Ovary (tissue), 9 donors: ENCODE measurements around the gene SHBG. TPM values are rescaled to one million over a fixed set of nuclear protein-coding genes. Genes with fewer than 3 reads are reported as not detected.
"Not testable (repeated sequence)": the region's sequence is repeated elsewhere in the genome, so short reads cannot be mapped to it uniquely, and the experiment has no call there.

ENCODE experiments used
- DNase-seq, 5 donors: peaks; one replicate each; pipeline ENCODE4 v3.0.0-alpha.2; 2019 to 2020
- H3K27ac ChIP-seq, 2 donors: fragments of 200-600 bp; one replicate each; pipeline versions ENCODE4 v1.5.1 to v1.8.0; 2019 to 2022
- H3K27me3 ChIP-seq: fragments of 200-600 bp; one replicate; pipeline ENCODE4 v1.8.0; 2022
- H3K36me3 ChIP-seq: fragments of 200-600 bp; sonication (generic); one replicate; pipeline ENCODE4 v1.5.1; 2019
- H3K4me1 ChIP-seq: one replicate; pipeline ENCODE4 v1.8.1; 2013; ENCODE audit warnings: mild to moderate bottlenecking, moderate library complexity; ENCODE audit not compliant: insufficient read depth
- H3K4me3 ChIP-seq: fragments of 200-600 bp; sonication (generic); one replicate; pipeline ENCODE4 v1.5.1; 2017
- H3K9me3 ChIP-seq, 2 donors: fragments of 200-600 bp in 1 of 2; sonication (generic) in 1 of 2; one replicate each; pipeline versions ENCODE4 v1.5.1 to v1.8.1; 2013 to 2019; ENCODE audit warnings: mild to moderate bottlenecking in 1 of 2, moderate library complexity in 1 of 2
- EP300 ChIP-seq: sonication (generic); formaldehyde crosslinking; IDR thresholded peaks from one replicate; pipeline ENCODE4 v1.6.1; 2017; ENCODE audit warnings: antibody characterized with exemption
- POLR2A ChIP-seq: fragments of 450-650 bp; IDR thresholded peaks from one replicate; pipeline ENCODE4 v1.6.1; 2017; ENCODE audit warnings: antibody characterized with exemption, mild to moderate bottlenecking, moderate library complexity
- WGBS, 3 donors: extraction: QIAGEN DNeasy Blood & Tissue Kit in 1 of 3; methylation state at CpG; one replicate each; pipeline versions ENCODE4 v1.1.5 to v1.1.7; 2013 to 2017; 5-methylcytosine and 5-hydroxymethylcytosine counted together
- intact Hi-C, 4 donors: fragments of 100-400 bp; cut with DNase I; formaldehyde crosslinking; loops; one replicate each; pipeline versions ENCODE4 v1.11.0 to v1.15.1; 2022 to 2023
- polyA plus RNA-seq, 2 donors: library from polyadenylated mRNA; stranded (reverse); fragments of 200-250 nt in 1 of 2; fragments of 350-450 nt in 1 of 2; fragmentation: Illumina TruSeq in 1 of 2; extraction: RNeasy Lipid Tissue Mini Kit (QIAGEN cat#74804) in 1 of 2; gene quantifications; one replicate each; pipeline ENCODE4 v1.2.3, GENCODE V29; 2013 to 2014
- total RNA-seq, 7 donors: library from RNA; depleted of rRNA in 2 of 7; stranded (reverse); fragments of >200 nt in 2 of 7; fragmentation: NEBNext Ultra II Directional in 3 of 7; extraction: Animal tissue kit (Norgen Biotek cat#: 25700) in 3 of 7; gene quantifications; one replicate each; pipeline versions ENCODE4 v1.1.0 to v1.2.4, GENCODE V29; 2016 to 2023
- TF ChIP-seq, protein P1 (sequence below), 3 donors: fragments of 450-650 bp in 2 of 3; fragments of 200-600 bp in 1 of 3; IDR thresholded peaks; one replicate each; pipeline versions ENCODE4 v1.5.1 to v1.8.0; 2016 to 2022; ENCODE audit warnings: antibody characterized with exemption in 3 of 3, mild to moderate bottlenecking in 1 of 3
- donor health status: DM: no; HTN: no; CAD: no; lungs with moderate emphysema.
- donor health status: DM: no; HTN: no; CAD: no.
- donor health status: Bipolar disorder and iron deficiency.
- donor health status: DM: yes; HTN: yes; CAD: no.
- donor health status: DM: no; HTN: no; CAD: no.
- donor health status: DM: yes; HTN: yes; CAD: no.

SHBG gene
- total and polyA plus RNA-seq, 9 donors = 0.63 to 1.3 (median 0.92) TPM

DNA sequence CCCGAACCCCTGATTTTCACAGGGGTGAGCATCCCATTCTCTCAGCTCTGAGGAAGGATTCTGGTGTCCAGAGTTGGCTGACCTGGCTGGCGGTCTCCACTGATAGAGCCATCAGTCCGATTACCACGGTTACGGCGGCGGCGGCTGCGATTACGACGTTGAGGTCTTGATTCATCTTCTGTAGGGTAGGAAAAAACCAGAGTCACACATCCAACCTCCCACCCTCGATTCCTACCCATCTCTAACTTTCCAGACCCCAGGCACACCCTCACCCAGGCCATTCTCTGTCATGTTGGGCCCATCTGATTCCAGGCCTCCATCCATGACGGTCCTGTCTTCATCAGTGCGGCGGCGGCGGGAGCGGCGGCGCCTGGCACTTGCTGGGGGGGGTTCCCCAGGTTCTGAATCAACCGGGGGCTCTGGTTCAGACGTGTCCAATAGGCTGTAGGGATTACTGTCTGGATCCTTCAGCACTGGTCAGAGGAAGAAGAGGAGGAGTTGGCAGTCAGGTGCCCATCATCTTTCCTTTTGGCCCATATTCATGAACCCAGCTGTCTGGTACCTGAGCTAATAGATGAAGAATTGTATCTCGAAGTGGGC is 37.4 kb upstream of the SHBG start:
- no peak overlapping the region for H3K4me3 ChIP-seq

DNA sequence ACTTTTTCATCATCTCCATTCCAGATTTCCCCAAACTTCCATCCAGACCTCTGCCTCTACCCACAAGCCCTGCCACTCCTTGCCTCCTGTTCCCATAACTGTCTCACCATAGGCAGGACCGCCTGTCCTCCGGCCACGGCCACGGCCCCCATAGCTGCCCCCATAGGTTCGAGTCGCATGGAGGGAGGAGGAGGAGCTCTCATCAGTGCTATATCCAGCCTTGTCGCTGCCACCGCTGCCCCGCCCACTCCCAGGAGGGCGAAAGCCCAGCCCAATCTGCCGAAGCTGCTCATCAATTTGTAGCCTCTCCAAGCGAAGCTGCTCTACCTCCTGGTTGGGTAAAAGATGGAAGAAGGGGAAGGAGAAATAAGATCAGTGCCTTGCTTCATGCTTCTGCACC is 36.6 kb upstream of the SHBG start:
- no peaks in the 10 kb centered on the region for H3K27me3 ChIP-seq
- WGBS, 3 donors = 83 to 84% (median 84%) methylated on average over 12 of the region's 12 CpGs
- peaks cover 2% of the 10 kb centered on the region for H3K4me1 ChIP-seq
- intact Hi-C loops = loop anchor here in 1 of 4 donors (10.0 kb wide), 1 partner anchor 78 kb away; no protein-coding TSS in a partner anchor
- TF ChIP-seq EP300 = no peak
- TF ChIP-seq POLR2A = no peak
- TF ChIP-seq, protein P1, sequence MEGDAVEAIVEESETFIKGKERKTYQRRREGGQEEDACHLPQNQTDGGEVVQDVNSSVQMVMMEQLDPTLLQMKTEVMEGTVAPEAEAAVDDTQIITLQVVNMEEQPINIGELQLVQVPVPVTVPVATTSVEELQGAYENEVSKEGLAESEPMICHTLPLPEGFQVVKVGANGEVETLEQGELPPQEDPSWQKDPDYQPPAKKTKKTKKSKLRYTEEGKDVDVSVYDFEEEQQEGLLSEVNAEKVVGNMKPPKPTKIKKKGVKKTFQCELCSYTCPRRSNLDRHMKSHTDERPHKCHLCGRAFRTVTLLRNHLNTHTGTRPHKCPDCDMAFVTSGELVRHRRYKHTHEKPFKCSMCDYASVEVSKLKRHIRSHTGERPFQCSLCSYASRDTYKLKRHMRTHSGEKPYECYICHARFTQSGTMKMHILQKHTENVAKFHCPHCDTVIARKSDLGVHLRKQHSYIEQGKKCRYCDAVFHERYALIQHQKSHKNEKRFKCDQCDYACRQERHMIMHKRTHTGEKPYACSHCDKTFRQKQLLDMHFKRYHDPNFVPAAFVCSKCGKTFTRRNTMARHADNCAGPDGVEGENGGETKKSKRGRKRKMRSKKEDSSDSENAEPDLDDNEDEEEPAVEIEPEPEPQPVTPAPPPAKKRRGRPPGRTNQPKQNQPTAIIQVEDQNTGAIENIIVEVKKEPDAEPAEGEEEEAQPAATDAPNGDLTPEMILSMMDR (IDR thresholded peaks at IDR 0.05) = no peak
- no peaks in the 10 kb centered on the region for H3K9me3 ChIP-seq
- H3K27ac ChIP-seq = no peak overlapping the region
- H3K4me3 ChIP-seq = no peak overlapping the region
- no peaks in the 10 kb centered on the region for H3K36me3 ChIP-seq
- DNase-seq = no peak

More for the DNA sequence above, 37.4 kb upstream of the SHBG start:
- WGBS, 3 donors = 85 to 89% (median 89%) methylated on average over 23 of the region's 23 CpGs
- no peak for DNase-seq
- Histone ChIP-seq H3K27ac (no peak overlapping the region), H3K36me3 (no peaks in the 10 kb centered on the region), H3K27me3 (no peaks in the 10 kb centered on the region), H3K9me3 (no peaks in the 10 kb centered on the region), H3K4me1 (peaks cover 3% of the 10 kb centered on the region)
- no peak for TF ChIP-seq POLR2A
- no peak for TF ChIP-seq EP300
- TF ChIP-seq, protein P1 (IDR thresholded peaks at IDR 0.05) = no peak
- intact Hi-C loops = loop anchor here in 1 of 4 donors (10.0 kb wide), 1 partner anchor 78 kb away; no protein-coding TSS in a partner anchor

DNA sequence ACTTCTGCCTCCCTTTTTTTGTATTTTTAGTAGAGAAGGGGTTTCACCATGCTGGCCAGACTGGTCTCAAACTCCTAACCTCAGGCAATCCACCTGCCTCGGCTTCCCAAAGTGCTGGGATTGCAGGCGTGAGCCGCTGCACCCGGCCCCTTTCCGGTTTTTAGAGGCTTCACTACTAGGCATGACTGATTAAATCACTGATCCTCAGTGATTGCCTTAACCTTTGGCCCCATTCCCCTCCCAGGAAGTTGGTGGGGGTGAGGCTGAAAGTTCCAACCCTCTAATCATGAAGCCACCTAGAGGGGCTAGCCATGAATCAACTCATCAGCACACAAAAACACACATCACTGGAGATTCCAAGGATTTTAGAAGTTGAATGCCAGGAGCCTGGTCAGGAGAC is 32.4 kb upstream of the SHBG start:
- not testable (repeated sequence) for H3K36me3 ChIP-seq, H3K9me3 ChIP-seq, H3K27me3 ChIP-seq, H3K4me1 ChIP-seq, H3K27ac ChIP-seq, H3K4me3 ChIP-seq, DNase-seq
- WGBS, 3 donors = 71 to 74% (median 71%) methylated on average over 5 of the region's 5 CpGs
- intact Hi-C loops = loop anchor here in 1 of 4 donors (10.0 kb wide), 1 partner anchor 83 kb away; no protein-coding TSS in a partner anchor

DNA sequence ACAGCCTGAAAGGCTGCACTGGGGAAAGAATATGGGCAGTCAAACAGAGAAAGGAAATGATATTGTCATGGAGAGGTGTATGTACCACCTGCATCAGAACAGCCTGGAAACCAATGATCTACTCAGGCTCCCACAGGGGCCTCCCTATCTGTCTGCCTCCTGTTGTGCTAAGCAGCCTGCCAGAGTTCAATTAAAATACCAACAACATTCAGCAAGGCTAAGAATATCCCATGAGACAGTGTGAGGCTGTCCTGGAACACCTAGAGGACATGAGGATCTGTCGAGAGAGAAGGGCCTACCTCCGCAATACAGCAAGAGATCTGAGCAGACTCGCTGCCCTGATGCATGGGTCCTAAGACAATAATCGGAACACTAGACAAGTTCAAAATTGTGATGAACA is 23.7 kb upstream of the SHBG start:
- DNase-seq = no peak
- 93 to 95% (median 93%) methylated on average over 4 of the region's 4 CpGs for WGBS, 3 donors
- H3K4me1 ChIP-seq = peaks cover 2% of the 10 kb centered on the region

DNA sequence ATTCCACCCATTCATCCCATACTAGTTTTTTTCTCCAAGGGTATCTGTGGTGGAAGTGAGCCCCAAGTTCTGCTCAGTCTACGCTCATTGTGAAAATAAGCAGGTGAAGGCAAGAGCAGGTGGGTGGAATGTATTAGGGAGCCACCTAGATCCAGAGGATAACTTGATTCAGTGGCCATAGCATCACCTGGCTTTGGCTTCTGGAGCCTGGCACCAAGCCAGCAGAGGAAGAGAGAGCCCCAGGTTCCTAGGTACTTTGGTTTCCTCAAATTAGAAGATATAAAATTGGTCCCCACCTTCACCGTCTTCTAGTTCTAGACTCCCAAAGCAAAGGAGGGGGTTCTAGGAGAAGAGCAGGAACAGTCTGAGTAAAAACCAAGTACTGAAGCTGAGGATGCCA is 19.3 kb upstream of the SHBG start:
- intact Hi-C loops = no loop called here
- H3K27me3 ChIP-seq = no peaks in the 10 kb centered on the region
- H3K4me1 ChIP-seq = peaks cover 15% of the 10 kb centered on the region
- WGBS, 3 donors = 98 to 100% (median 99%) methylated on average over 2 of the region's 2 CpGs
- H3K4me3 ChIP-seq = no peak overlapping the region
- TF ChIP-seq POLR2A (no peak), EP300 (no peak)
- TF ChIP-seq, protein P1 (IDR thresholded peaks at IDR 0.05) = no peak
- no peak overlapping the region for H3K27ac ChIP-seq
- H3K36me3 ChIP-seq = no peaks in the 10 kb centered on the region
- H3K9me3 ChIP-seq = no peaks in the 10 kb centered on the region
- DNase-seq = no peak

More for the DNA sequence above, 23.7 kb upstream of the SHBG start:
- Histone ChIP-seq H3K4me3 (no peak overlapping the region), H3K9me3 (no peaks in the 10 kb centered on the region), H3K36me3 (no peaks in the 10 kb centered on the region), H3K27ac (no peak overlapping the region), H3K27me3 (no peaks in the 10 kb centered on the region)
- intact Hi-C loops = no loop called here
- TF ChIP-seq, protein P1 (IDR thresholded peaks at IDR 0.05) = no peak
- TF ChIP-seq EP300 (no peak), POLR2A (no peak)
